Neuron (in vitro differentiated cells): ENCODE data around the gene DOCK4.

ENCODE experiments used
- H2AFZ ChIP-seq: one replicate; pipeline ENCODE4 v1.6.1; 2013; ENCODE audit warnings: low read depth, mild to moderate bottlenecking, inconsistent platforms, low read length, moderate library complexity
- H3K27me3 ChIP-seq: one replicate; pipeline ENCODE4 v1.6.1; 2013; ENCODE audit warnings: low read length; ENCODE audit not compliant: insufficient read depth
- H3K36me3 ChIP-seq: one replicate; pipeline ENCODE4 v1.6.1; 2013; ENCODE audit warnings: low read length; ENCODE audit not compliant: insufficient read depth
- H3K4me1 ChIP-seq: one replicate; pipeline ENCODE4 v1.6.1; 2013; ENCODE audit warnings: low read length; ENCODE audit not compliant: insufficient read depth
- H3K4me3 ChIP-seq: 2 replicates; pipeline ENCODE4 v1.5.1; 2013; ENCODE audit warnings: mild to moderate bottlenecking, low read length, moderate library complexity
- H3K9me3 ChIP-seq: one replicate; pipeline ENCODE4 v1.6.1; 2013; ENCODE audit warnings: low read length

Gene DOCK4

GRCh38 chr7:112088484-112089016 is 117.6 kb downstream of the DOCK4 start:
- H3K9me3 ChIP-seq: no peaks in the 10 kb centered on the region
- H3K27me3 ChIP-seq: no peaks in the 10 kb centered on the region
- H3K36me3 ChIP-seq: no peaks in the 10 kb centered on the region
- no peak overlapping the region for H2AFZ ChIP-seq
- H3K4me3 ChIP-seq: no peak overlapping the region
- H3K4me1 ChIP-seq: peaks cover 8% of the 10 kb centered on the region

DNA sequence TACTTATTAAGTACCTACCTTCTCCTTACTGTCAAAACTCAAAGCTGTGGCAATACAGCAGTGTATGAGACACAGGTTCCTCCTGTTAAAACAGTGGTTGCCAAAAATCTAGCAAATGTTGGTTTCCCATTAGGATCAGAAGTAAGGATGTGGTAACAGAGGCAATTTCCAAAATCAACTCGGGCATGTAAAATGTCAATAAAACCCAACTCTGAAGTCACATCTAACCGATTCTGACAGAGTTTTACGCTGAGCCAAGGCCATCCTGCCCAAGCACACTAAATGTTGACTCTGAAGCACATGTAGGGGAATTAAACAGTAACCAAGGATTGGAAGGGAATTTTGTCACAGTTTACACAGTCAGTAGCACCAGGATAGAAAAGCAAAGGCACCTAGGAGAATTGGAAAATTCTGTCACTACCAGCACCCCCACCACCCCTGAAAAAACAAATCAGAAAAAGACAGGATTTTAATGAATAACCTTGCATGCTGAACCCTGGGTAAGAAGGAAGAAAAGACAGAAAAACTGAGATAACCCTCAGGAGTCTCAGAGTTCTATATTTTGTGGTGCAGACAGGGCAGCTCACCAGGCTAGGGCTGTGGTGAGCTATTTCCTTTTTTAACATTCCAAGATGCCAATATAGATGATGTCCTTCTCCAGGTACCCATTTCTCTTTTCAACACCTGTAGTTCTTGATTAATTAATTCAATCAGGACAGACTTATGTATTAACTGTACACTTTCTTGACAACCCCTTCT is 119.5 kb downstream of the DOCK4 start:
- Histone ChIP-seq H3K9me3 (no peaks in the 10 kb centered on the region), H3K27me3 (no peaks in the 10 kb centered on the region), H3K4me1 (no peaks in the 10 kb centered on the region), H3K4me3 (no peak overlapping the region), H2AFZ (no peak overlapping the region), H3K36me3 (no peaks in the 10 kb centered on the region)

- no peaks in the 10 kb centered on the region for H3K36me3 ChIP-seq
- no peak overlapping the region for H3K4me3 ChIP-seq
- no peak overlapping the region for H2AFZ ChIP-seq
Observed at GRCh38 chr7:112084520-112084971, 121.7 kb downstream of the DOCK4 start.

GRCh38 chr7:112083776-112084355 is 122.3 kb downstream of the DOCK4 start:
- Histone ChIP-seq H3K9me3 (no peaks in the 10 kb centered on the region), H3K36me3 (no peaks in the 10 kb centered on the region), H3K4me1 (no peaks in the 10 kb centered on the region), H3K27me3 (no peaks in the 10 kb centered on the region), H2AFZ (no peak overlapping the region), H3K4me3 (no peak overlapping the region)

More at GRCh38 chr7:112084520-112084971, 121.7 kb downstream of the DOCK4 start:
- H3K27me3 ChIP-seq: no peaks in the 10 kb centered on the region
- H3K4me1 ChIP-seq: no peaks in the 10 kb centered on the region
- H3K9me3 ChIP-seq: no peaks in the 10 kb centered on the region

- Histone ChIP-seq H3K4me1 (no peaks in the 10 kb centered on the region), H3K36me3 (no peaks in the 10 kb centered on the region), H2AFZ (no peak overlapping the region), H3K9me3 (no peaks in the 10 kb centered on the region), H3K27me3 (no peaks in the 10 kb centered on the region), H3K4me3 (no peak overlapping the region)
Observed at GRCh38 chr7:112082306-112082705, 123.9 kb downstream of the DOCK4 start.

DNA sequence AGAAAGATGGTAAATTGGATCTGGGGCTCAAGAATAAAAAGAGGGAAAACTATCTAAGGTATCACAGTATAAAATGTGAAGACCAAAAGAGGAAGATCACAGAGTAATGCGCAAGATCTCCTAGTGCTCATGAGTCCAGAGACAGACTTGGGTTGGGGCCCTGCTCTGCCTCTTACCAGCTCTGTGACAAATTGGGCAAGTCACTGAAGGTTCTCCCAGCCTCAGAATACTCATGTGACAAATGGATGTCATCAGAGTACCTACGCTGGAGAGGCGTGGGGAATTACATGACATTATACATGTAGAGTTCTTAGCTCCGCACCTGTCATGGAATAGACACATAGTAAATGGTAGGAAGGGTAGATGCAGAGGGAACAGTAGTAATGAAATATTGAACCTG is 124.4 kb downstream of the DOCK4 start:
- H3K27me3 ChIP-seq: no peaks in the 10 kb centered on the region
- H2AFZ ChIP-seq: no peak overlapping the region
- H3K4me1 ChIP-seq: no peaks in the 10 kb centered on the region
- H3K9me3 ChIP-seq: no peaks in the 10 kb centered on the region
- H3K4me3 ChIP-seq: no peak overlapping the region
- no peaks in the 10 kb centered on the region for H3K36me3 ChIP-seq

DNA sequence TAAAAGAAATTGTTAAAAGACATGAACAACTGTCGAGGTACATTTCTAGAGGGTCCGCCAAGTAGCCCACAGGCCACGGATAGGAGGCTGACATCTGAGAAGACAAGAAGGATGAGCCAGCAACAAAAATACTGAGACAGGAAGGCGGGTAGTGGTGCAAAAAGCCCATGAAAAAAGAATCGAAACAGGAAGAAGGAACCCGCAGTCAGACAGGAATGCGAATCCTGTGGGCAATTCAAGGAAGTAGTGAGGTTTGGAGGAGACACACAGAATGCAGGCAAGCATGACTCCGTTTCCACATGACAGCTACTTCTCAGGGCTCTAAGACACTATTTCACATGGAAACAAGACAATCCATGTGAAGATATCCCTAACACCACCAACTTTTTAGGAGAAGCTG is 125.2 kb downstream of the DOCK4 start:
- H3K4me1 ChIP-seq: no peaks in the 10 kb centered on the region
- H3K9me3 ChIP-seq: no peaks in the 10 kb centered on the region
- no peak overlapping the region for H2AFZ ChIP-seq
- H3K27me3 ChIP-seq: no peaks in the 10 kb centered on the region
- no peaks in the 10 kb centered on the region for H3K36me3 ChIP-seq
- no peak overlapping the region for H3K4me3 ChIP-seq

DNA sequence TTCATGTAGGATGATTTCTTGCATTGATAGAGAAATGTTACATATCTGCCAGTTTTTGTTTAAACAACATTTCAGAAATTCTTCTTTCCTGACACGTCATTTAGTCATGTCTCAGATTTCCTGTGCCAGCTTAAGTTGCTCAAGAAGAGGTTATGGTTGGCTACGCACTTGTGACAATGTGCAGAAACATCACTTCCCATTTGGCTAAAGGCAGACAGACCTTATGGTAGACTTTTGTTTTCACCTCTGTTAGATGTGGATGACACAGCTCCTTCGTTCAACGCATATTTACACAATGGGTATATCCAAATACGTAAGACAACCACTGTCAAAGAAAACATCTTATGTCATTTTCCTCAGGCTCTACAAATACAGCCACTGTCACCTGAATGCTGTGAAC is 125.8 kb downstream of the DOCK4 start:
- Histone ChIP-seq H3K36me3 (no peaks in the 10 kb centered on the region), H3K4me1 (no peaks in the 10 kb centered on the region), H3K4me3 (no peak overlapping the region), H2AFZ (no peak overlapping the region), H3K27me3 (no peaks in the 10 kb centered on the region), H3K9me3 (no peaks in the 10 kb centered on the region)

- no peak overlapping the region for H3K4me3 ChIP-seq
- no peaks in the 10 kb centered on the region for H3K9me3 ChIP-seq
Observed at GRCh38 chr7:112079673-112080072, 126.5 kb downstream of the DOCK4 start.

GRCh38 chr7:112079122-112079521 is 127.1 kb downstream of the DOCK4 start:
- H3K9me3 ChIP-seq: no peaks in the 10 kb centered on the region
- no peaks in the 10 kb centered on the region for H3K36me3 ChIP-seq
- no peaks in the 10 kb centered on the region for H3K4me1 ChIP-seq
- H2AFZ ChIP-seq: no peak overlapping the region
- no peaks in the 10 kb centered on the region for H3K27me3 ChIP-seq
- no peak overlapping the region for H3K4me3 ChIP-seq

More at GRCh38 chr7:112079673-112080072, 126.5 kb downstream of the DOCK4 start:
- Histone ChIP-seq H3K4me1 (no peaks in the 10 kb centered on the region), H3K27me3 (no peaks in the 10 kb centered on the region), H2AFZ (no peak overlapping the region), H3K36me3 (no peaks in the 10 kb centered on the region)

- Histone ChIP-seq H3K27me3 (no peaks in the 10 kb centered on the region), H3K36me3 (no peaks in the 10 kb centered on the region), H3K4me3 (no peak overlapping the region), H2AFZ (no peak overlapping the region), H3K4me1 (no peaks in the 10 kb centered on the region), H3K9me3 (no peaks in the 10 kb centered on the region)
Observed at GRCh38 chr7:112076324-112076723, 129.9 kb downstream of the DOCK4 start.

DNA sequence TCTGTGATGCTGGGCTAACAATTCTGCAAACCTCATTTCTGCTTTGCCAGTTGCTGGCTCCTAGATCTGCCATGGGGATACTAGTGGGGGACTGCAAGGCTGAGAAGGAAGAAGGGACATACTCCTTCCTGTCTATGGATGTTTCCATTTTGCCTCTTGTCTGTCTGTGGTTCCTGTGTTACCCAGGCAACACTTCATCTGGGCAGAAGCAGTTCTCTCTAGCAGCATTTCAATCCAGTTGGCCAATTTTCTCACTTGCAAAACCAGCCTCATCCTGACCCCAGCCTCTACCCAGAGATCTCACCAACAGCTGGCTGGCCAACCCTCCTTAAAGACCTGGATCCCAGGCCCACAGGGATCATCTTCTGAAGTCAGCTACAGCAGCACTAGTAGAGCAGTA is 131.7 kb downstream of the DOCK4 start:
- no peaks in the 10 kb centered on the region for H3K27me3 ChIP-seq
- no peak overlapping the region for H2AFZ ChIP-seq
- no peaks in the 10 kb centered on the region for H3K36me3 ChIP-seq
- no peaks in the 10 kb centered on the region for H3K9me3 ChIP-seq
- H3K4me1 ChIP-seq: no peaks in the 10 kb centered on the region
- H3K4me3 ChIP-seq: no peak overlapping the region

- Histone ChIP-seq H3K4me1 (no peaks in the 10 kb centered on the region), H3K4me3 (no peak overlapping the region), H3K36me3 (no peaks in the 10 kb centered on the region), H3K27me3 (no peaks in the 10 kb centered on the region), H3K9me3 (no peaks in the 10 kb centered on the region), H2AFZ (no peak overlapping the region)
Observed at GRCh38 chr7:112073530-112073929, 132.7 kb downstream of the DOCK4 start.
